ENCODE measurements around the gene MAML3. TPM values are rescaled to one million over a fixed set of nuclear protein-coding genes. Genes with fewer than 3 reads are reported as not detected.

The MAML3 gene
- total and polyA plus RNA-seq, 2 experiments from 2014 or later, result 1.7 to 6.5 TPM

DNA sequence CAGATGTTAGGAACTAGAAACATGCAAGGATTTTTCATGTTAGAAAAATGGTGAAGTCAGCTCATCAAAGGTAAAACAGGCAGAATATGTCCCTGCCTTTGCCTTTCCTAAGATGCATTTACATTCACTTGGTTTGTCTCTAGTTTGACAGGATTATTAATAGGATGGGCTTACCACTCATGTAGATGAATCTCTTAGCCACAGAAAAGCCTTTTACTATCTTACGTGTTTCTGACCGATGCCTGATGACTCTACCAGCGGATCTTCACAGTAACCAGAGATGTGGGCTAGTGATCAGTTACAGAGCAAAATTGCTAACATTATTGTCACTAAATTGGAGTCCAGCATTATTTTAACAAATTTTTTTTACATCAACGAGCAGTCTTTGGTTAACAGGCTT lies 187.6 kb downstream of the MAML3 start:
- Histone ChIP-seq H3K4me1 (ENCODE audit: insufficient read depth) (no peaks in the 10 kb centered on the region), H3K27ac (ENCODE audit: low read depth) (no peak overlapping the region), H3K36me3 (ENCODE audit: insufficient read depth) (no peaks in the 10 kb centered on the region), H3F3A (replicated peaks; ENCODE audit: low read depth) (no peaks in the 10 kb centered on the region), H4K20me1 (replicated peaks; ENCODE audit: insufficient read depth) (no peaks in the 10 kb centered on the region; the same call in 1 of the 2 replicates), H3K4me2 (no peak overlapping the region), H2AFZ (no peak overlapping the region), H3K79me2 (replicated peaks; ENCODE audit: insufficient read depth) (no peaks in the 10 kb centered on the region), H3K9me2 (ENCODE audit: insufficient read depth) (no peaks in the 10 kb centered on the region), H3K4me3 (no peak overlapping the region), H3K27me3 (ENCODE audit: insufficient read depth) (peaks cover 29% of the 10 kb centered on the region)
- Mint-ChIP-seq H3K27me3 (ENCODE audit: insufficient read depth, low read depth, poor library complexity) (peaks cover 2% of the 10 kb centered on the region), H3K27ac (no peak overlapping the region), H3K4me3 (no peak overlapping the region), H3K36me3 (ENCODE audit: low read depth) (no peaks in the 10 kb centered on the region), H3K9me3 (no peaks in the 10 kb centered on the region), H3K4me1 (0 out of 3 replicates have a peak, but pooled peaks cover 2% of the 10 kb centered on the region)
- ATAC-seq (no peak), DNase-seq (ENCODE audit: low spot score) (no peak)
- TF ChIP-seq, protein P1, sequence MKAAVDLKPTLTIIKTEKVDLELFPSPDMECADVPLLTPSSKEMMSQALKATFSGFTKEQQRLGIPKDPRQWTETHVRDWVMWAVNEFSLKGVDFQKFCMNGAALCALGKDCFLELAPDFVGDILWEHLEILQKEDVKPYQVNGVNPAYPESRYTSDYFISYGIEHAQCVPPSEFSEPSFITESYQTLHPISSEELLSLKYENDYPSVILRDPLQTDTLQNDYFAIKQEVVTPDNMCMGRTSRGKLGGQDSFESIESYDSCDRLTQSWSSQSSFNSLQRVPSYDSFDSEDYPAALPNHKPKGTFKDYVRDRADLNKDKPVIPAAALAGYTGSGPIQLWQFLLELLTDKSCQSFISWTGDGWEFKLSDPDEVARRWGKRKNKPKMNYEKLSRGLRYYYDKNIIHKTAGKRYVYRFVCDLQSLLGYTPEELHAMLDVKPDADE (IDR thresholded peaks at IDR 0.05), result no peak
- TF ChIP-seq ZNF331 (CRISPR knock-in tag; IDR thresholded peaks at IDR 0.05; ENCODE audit: low read depth) (no peak), EZH2phosphoT487 (IDR thresholded peaks at IDR 0.05; ENCODE audit: unreplicated experiment) (no peak), CREB1 (CRISPR knock-in tag; IDR thresholded peaks at IDR 0.05; ENCODE audit: low read depth) (no peak), EZH2 (IDR thresholded peaks at IDR 0.05; ENCODE audit: low read depth, unreplicated experiment) (no peak), POLR2AphosphoS5 (IDR thresholded peaks at IDR 0.05; ENCODE audit: low read depth) (no peak), JUNB (IDR thresholded peaks at IDR 0.05; ENCODE audit: unreplicated experiment) (no peak), STAT1 (IDR thresholded peaks at IDR 0.05; ENCODE audit: unreplicated experiment) (no peak), NANOG (IDR thresholded peaks at IDR 0.05; ENCODE audit: borderline replicate concordance) (no peak), ZNF114 (CRISPR knock-in tag; IDR thresholded peaks at IDR 0.05) (no peak)
- TF ChIP-seq, protein P2, sequence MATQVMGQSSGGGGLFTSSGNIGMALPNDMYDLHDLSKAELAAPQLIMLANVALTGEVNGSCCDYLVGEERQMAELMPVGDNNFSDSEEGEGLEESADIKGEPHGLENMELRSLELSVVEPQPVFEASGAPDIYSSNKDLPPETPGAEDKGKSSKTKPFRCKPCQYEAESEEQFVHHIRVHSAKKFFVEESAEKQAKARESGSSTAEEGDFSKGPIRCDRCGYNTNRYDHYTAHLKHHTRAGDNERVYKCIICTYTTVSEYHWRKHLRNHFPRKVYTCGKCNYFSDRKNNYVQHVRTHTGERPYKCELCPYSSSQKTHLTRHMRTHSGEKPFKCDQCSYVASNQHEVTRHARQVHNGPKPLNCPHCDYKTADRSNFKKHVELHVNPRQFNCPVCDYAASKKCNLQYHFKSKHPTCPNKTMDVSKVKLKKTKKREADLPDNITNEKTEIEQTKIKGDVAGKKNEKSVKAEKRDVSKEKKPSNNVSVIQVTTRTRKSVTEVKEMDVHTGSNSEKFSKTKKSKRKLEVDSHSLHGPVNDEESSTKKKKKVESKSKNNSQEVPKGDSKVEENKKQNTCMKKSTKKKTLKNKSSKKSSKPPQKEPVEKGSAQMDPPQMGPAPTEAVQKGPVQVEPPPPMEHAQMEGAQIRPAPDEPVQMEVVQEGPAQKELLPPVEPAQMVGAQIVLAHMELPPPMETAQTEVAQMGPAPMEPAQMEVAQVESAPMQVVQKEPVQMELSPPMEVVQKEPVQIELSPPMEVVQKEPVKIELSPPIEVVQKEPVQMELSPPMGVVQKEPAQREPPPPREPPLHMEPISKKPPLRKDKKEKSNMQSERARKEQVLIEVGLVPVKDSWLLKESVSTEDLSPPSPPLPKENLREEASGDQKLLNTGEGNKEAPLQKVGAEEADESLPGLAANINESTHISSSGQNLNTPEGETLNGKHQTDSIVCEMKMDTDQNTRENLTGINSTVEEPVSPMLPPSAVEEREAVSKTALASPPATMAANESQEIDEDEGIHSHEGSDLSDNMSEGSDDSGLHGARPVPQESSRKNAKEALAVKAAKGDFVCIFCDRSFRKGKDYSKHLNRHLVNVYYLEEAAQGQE (IDR thresholded peaks at IDR 0.05; ENCODE audit: unreplicated experiment), result no peak
- TF ChIP-seq, protein P3, sequence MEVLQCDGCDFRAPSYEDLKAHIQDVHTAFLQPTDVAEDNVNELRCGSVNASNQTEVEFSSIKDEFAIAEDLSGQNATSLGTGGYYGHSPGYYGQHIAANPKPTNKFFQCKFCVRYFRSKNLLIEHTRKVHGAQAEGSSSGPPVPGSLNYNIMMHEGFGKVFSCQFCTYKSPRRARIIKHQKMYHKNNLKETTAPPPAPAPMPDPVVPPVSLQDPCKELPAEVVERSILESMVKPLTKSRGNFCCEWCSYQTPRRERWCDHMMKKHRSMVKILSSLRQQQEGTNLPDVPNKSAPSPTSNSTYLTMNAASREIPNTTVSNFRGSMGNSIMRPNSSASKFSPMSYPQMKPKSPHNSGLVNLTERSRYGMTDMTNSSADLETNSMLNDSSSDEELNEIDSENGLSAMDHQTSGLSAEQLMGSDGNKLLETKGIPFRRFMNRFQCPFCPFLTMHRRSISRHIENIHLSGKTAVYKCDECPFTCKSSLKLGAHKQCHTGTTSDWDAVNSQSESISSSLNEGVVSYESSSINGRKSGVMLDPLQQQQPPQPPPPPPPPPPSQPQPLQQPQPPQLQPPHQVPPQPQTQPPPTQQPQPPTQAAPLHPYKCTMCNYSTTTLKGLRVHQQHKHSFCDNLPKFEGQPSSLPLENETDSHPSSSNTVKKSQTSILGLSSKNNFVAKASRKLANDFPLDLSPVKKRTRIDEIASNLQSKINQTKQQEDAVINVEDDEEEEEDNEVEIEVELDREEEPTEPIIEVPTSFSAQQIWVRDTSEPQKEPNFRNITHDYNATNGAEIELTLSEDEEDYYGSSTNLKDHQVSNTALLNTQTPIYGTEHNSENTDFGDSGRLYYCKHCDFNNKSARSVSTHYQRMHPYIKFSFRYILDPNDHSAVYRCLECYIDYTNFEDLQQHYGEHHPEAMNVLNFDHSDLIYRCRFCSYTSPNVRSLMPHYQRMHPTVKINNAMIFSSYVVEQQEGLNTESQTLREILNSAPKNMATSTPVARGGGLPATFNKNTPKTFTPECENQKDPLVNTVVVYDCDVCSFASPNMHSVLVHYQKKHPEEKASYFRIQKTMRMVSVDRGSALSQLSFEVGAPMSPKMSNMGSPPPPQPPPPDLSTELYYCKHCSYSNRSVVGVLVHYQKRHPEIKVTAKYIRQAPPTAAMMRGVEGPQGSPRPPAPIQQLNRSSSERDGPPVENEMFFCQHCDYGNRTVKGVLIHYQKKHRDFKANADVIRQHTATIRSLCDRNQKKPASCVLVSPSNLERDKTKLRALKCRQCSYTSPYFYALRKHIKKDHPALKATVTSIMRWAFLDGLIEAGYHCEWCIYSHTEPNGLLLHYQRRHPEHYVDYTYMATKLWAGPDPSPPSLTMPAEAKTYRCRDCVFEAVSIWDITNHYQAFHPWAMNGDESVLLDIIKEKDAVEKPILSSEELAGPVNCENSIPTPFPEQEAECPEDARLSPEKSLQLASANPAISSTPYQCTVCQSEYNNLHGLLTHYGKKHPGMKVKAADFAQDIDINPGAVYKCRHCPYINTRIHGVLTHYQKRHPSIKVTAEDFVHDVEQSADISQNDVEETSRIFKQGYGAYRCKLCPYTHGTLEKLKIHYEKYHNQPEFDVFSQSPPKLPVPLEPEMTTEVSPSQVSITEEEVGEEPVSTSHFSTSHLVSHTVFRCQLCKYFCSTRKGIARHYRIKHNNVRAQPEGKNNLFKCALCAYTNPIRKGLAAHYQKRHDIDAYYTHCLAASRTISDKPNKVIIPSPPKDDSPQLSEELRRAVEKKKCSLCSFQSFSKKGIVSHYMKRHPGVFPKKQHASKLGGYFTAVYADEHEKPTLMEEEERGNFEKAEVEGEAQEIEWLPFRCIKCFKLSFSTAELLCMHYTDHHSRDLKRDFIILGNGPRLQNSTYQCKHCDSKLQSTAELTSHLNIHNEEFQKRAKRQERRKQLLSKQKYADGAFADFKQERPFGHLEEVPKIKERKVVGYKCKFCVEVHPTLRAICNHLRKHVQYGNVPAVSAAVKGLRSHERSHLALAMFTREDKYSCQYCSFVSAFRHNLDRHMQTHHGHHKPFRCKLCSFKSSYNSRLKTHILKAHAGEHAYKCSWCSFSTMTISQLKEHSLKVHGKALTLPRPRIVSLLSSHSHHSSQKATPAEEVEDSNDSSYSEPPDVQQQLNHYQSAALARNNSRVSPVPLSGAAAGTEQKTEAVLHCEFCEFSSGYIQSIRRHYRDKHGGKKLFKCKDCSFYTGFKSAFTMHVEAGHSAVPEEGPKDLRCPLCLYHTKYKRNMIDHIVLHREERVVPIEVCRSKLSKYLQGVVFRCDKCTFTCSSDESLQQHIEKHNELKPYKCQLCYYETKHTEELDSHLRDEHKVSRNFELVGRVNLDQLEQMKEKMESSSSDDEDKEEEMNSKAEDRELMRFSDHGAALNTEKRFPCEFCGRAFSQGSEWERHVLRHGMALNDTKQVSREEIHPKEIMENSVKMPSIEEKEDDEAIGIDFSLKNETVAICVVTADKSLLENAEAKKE (CRISPR knock-in tag; IDR thresholded peaks at IDR 0.05), result no peak
- TF ChIP-seq, protein P4, sequence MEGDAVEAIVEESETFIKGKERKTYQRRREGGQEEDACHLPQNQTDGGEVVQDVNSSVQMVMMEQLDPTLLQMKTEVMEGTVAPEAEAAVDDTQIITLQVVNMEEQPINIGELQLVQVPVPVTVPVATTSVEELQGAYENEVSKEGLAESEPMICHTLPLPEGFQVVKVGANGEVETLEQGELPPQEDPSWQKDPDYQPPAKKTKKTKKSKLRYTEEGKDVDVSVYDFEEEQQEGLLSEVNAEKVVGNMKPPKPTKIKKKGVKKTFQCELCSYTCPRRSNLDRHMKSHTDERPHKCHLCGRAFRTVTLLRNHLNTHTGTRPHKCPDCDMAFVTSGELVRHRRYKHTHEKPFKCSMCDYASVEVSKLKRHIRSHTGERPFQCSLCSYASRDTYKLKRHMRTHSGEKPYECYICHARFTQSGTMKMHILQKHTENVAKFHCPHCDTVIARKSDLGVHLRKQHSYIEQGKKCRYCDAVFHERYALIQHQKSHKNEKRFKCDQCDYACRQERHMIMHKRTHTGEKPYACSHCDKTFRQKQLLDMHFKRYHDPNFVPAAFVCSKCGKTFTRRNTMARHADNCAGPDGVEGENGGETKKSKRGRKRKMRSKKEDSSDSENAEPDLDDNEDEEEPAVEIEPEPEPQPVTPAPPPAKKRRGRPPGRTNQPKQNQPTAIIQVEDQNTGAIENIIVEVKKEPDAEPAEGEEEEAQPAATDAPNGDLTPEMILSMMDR (conservative IDR thresholded peaks at IDR 0.05; ENCODE audit: low read depth in 2 of 2), result no peak
